ENCODE results near the gene RBCK1. TPM values are rescaled to one million over a fixed set of nuclear protein-coding genes. Genes with fewer than 3 reads are reported as not detected.

Gene RBCK1
- total and polyA plus RNA-seq, 2 donors (not counting 3 experiments of a cell fraction or from before 2014, with no cell fraction given): 80.4 to 82.7 TPM

- Histone ChIP-seq H3K9me1 (replicated peaks; ENCODE audit: control insufficient read depth, extremely low read depth, insufficient read depth, low read length) (no peaks in the 10 kb centered on the region), H3K27me3 (ENCODE audit: control insufficient read depth in 2 of 2, insufficient read depth in 2 of 2, low read length in 2 of 2) (no peaks in the 10 kb centered on the region), H3K4me3 (replicated peaks in 1 of 3; ENCODE audit: insufficient read depth in 1 of 3, low read depth in 1 of 3, low read length in 3 of 3) (no peak overlapping the region), H2AFZ (ENCODE audit: low read depth, low read length) (no peak overlapping the region), H3K9me3 (replicated peaks; ENCODE audit: control insufficient read depth, insufficient read depth, low read length) (no peaks in the 10 kb centered on the region), H3K4me2 (ENCODE audit: insufficient read depth, low read length) (no peak overlapping the region), H4K20me1 (replicated peaks; ENCODE audit: control insufficient read depth, extremely low read depth, insufficient read depth, low read length) (no peaks in the 10 kb centered on the region), H3K79me2 (ENCODE audit: control insufficient read depth, insufficient read depth, low read length) (no peaks in the 10 kb centered on the region), H3K36me3 (ENCODE audit: control insufficient read depth in 2 of 2, extremely low read depth in 1 of 2, insufficient read depth in 2 of 2, low read length in 2 of 2) (peaks cover 0 to 26% of the 10 kb centered on the region in 2 experiments), H3K9ac (replicated peaks; ENCODE audit: extremely low read depth, insufficient read depth, low read length) (no peak overlapping the region), H3K4me1 (ENCODE audit: control insufficient read depth, extremely low read depth, insufficient read depth, low read length) (no peaks in the 10 kb centered on the region), H3K27ac (ENCODE audit: insufficient read depth, low read depth, low read length) (no peak overlapping the region)
- dilution Hi-C loops (cut with MboI; ENCODE audit: extremely low pct_ligation_motif_present, low sequenced_read_pairs) (no loop called here), intact Hi-C loops (cut with micrococcal nuclease) (no loop called here)
- DNase-seq (ENCODE audit: low read depth, low spot score) (no peak), FAIRE-seq (no peak)
- TF ChIP-seq, protein P1, sequence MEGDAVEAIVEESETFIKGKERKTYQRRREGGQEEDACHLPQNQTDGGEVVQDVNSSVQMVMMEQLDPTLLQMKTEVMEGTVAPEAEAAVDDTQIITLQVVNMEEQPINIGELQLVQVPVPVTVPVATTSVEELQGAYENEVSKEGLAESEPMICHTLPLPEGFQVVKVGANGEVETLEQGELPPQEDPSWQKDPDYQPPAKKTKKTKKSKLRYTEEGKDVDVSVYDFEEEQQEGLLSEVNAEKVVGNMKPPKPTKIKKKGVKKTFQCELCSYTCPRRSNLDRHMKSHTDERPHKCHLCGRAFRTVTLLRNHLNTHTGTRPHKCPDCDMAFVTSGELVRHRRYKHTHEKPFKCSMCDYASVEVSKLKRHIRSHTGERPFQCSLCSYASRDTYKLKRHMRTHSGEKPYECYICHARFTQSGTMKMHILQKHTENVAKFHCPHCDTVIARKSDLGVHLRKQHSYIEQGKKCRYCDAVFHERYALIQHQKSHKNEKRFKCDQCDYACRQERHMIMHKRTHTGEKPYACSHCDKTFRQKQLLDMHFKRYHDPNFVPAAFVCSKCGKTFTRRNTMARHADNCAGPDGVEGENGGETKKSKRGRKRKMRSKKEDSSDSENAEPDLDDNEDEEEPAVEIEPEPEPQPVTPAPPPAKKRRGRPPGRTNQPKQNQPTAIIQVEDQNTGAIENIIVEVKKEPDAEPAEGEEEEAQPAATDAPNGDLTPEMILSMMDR (IDR thresholded peaks at IDR 0.05; ENCODE audit: extremely low read depth in 1 of 2, insufficient read depth in 1 of 2, low read depth in 1 of 2, low read length in 2 of 2): no peak
- TF ChIP-seq JUN (IDR thresholded peaks at IDR 0.05; ENCODE audit: borderline replicate concordance, insufficient read depth, insufficient read length, low read depth) (no peak), POLR2AphosphoS5 (IDR thresholded peaks at IDR 0.05; ENCODE audit: insufficient read depth, low read depth, low read length) (no peak), MYC (IDR thresholded peaks at IDR 0.05; ENCODE audit: low read depth, low read length) (no peak), EZH2 (IDR thresholded peaks at IDR 0.05; ENCODE audit: borderline replicate concordance, low read depth, low read length, severe bottlenecking) (no peak), FOS (IDR thresholded peaks at IDR 0.05; ENCODE audit: borderline replicate concordance, insufficient read depth, low read length) (no peak), POLR2A (IDR thresholded peaks at IDR 0.05; ENCODE audit: low read depth, low read length) (no peak), GATA2 (IDR thresholded peaks at IDR 0.05; ENCODE audit: insufficient read depth, insufficient read length, low read depth, low read length) (no peak)
- TF ChIP-seq, protein P2, sequence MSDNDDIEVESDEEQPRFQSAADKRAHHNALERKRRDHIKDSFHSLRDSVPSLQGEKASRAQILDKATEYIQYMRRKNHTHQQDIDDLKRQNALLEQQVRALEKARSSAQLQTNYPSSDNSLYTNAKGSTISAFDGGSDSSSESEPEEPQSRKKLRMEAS (IDR thresholded peaks at IDR 0.05; ENCODE audit: insufficient read depth, insufficient read length): no peak
- POLR2A ChIA-PET: no interaction called here
- CTCF ChIA-PET: interaction anchor here (1.0 to 5.3 kb wide), 2 partner anchors 17 to 74 kb away, joined by 5 to 120 read pairs; no protein-coding TSS in a partner anchor
- no TSS peak for BruUV-seq (replicated peaks)
Observed at GRCh38 chr20:427849-428657, 20.0 kb downstream of the RBCK1 start.

Data from endothelial cell of umbilical vein (primary cell).